H1 (cell line): ENCODE data around the gene KCNQ1. TPM values are rescaled to one million over a fixed set of nuclear protein-coding genes. Genes with fewer than 3 reads are reported as not detected.

ENCODE experiments used
- CTCF ChIA-PET: fragments of 300-600 bp; sonication (Branson Sonifier 250); formaldehyde crosslinking; loops from one replicate; lab custom pipeline; 2021; ENCODE audit not compliant: partially characterized antibody; lab: Charles Lee
- POLR2A ChIA-PET: fragments of 300-600 bp; sonication (Branson Sonifier 250); formaldehyde crosslinking; loops from one replicate; lab custom pipeline; 2021; ENCODE audit warnings: inconsistent platforms; ENCODE audit not compliant: partially characterized antibody; lab: Charles Lee
- DNase-seq, 2 experiments: peaks; one replicate each; pipeline versions ENCODE4 v3.0.0 to v3.0.0-alpha.2; 2010 to 2022; ENCODE audit warnings: low spot score in 2 of 2, low read depth in 1 of 2, mixed read lengths in 1 of 2
- FAIRE-seq: peaks from 2 replicates; lab custom pipeline; 2011; peaks lifted over from hg19 to GRCh38; lab: Jason Lieb, UNC
- H2AFZ ChIP-seq: 2 replicates; pipeline ENCODE4 v1.8.1; 2012; ENCODE audit warnings: low read length, inconsistent platforms
- H2AK5ac ChIP-seq: 2 replicates; pipeline ENCODE4 v1.6.1; 2013; ENCODE audit warnings: low read depth, low read length
- H2BK120ac ChIP-seq: replicated peaks from 2 replicates; pipeline ENCODE3; 2013; ENCODE audit warnings: low read depth, low read length, inconsistent platforms
- H2BK12ac ChIP-seq: 2 replicates; pipeline ENCODE4 v1.6.1; 2013; ENCODE audit warnings: low read depth, low read length
- H2BK15ac ChIP-seq: 2 replicates; pipeline ENCODE4 v1.6.1; 2013; ENCODE audit warnings: low read length
- H2BK20ac ChIP-seq: 2 replicates; pipeline ENCODE4 v1.6.1; 2013; ENCODE audit warnings: low read length
- H2BK5ac ChIP-seq: 2 replicates; pipeline ENCODE4 v1.6.1; 2013; ENCODE audit warnings: low read depth, low read length
- H3K14ac ChIP-seq: 2 replicates; pipeline ENCODE4 v1.6.1; 2013; ENCODE audit warnings: inconsistent platforms; ENCODE audit not compliant: insufficient read length
- H3K18ac ChIP-seq: 2 replicates; pipeline ENCODE4 v1.6.1; 2013; ENCODE audit warnings: low read length; ENCODE audit errors: extremely low read depth
- H3K23ac ChIP-seq: 2 replicates; pipeline ENCODE4 v1.6.1; 2013; ENCODE audit warnings: inconsistent platforms; ENCODE audit not compliant: insufficient read length
- H3K23me2 ChIP-seq: 2 replicates; pipeline ENCODE4 v1.6.1; 2013; ENCODE audit warnings: low read depth, low read length
- H3K27ac ChIP-seq: 2 replicates; pipeline ENCODE4 v1.6.1; 2011; ENCODE audit warnings: low read depth, low read length, inconsistent platforms
- H3K27me3 ChIP-seq, 4 experiments: replicated peaks in 1 of 4; 1 replicate in 1 of 4; 2 replicates in 3 of 4; pipeline versions ENCODE4 v1.6.1 to v1.8.1; 2011 to 2013; ENCODE audit warnings: low read length in 3 of 4, mild to moderate bottlenecking in 3 of 4, inconsistent platforms in 2 of 4, mixed read lengths in 2 of 4, moderate library complexity in 1 of 4; ENCODE audit not compliant: control insufficient read depth in 3 of 4, insufficient read depth in 3 of 4; ENCODE audit errors: extremely low read depth in 1 of 4
- H3K36me3 ChIP-seq, 4 experiments: 2 replicates each; pipeline versions ENCODE4 v1.6.1 to v1.8.1; 2011 to 2013; ENCODE audit warnings: mild to moderate bottlenecking in 4 of 4, low read length in 3 of 4, moderate library complexity in 2 of 4, control low read depth in 1 of 4, inconsistent platforms in 1 of 4; ENCODE audit not compliant: insufficient read depth in 4 of 4, control insufficient read depth in 2 of 4
- H3K4ac ChIP-seq: replicated peaks from 2 replicates; pipeline ENCODE3; 2013; ENCODE audit warnings: low read length, low read depth, mixed read lengths, inconsistent platforms; ENCODE audit not compliant: insufficient read length
- H3K4me1 ChIP-seq, 4 experiments: replicated peaks in 1 of 4; 1 replicate in 1 of 4; 2 replicates in 3 of 4; pipeline versions ENCODE4 v1.6.1 to v1.8.1; 2011 to 2013; ENCODE audit warnings: low read length in 3 of 4, inconsistent platforms in 2 of 4, mixed read lengths in 1 of 4; ENCODE audit not compliant: insufficient read depth in 4 of 4, control insufficient read depth in 3 of 4
- H3K4me2 ChIP-seq, 2 experiments: 2 replicates each; pipeline versions ENCODE4 v1.6.1 to v1.8.1; 2011 to 2013; ENCODE audit warnings: low read depth in 2 of 2, low read length in 2 of 2, control low read depth in 1 of 2, inconsistent platforms in 1 of 2, mild to moderate bottlenecking in 1 of 2; ENCODE audit not compliant: insufficient read depth in 1 of 2
- H3K4me3 ChIP-seq, 4 experiments: fragments of 200-600, 300-600 bp in 1 of 4; sonication (generic), shearing (Covaris generic), sonication (Bioruptor Twin) in 1 of 4; 2 replicates each; pipeline versions ENCODE4 v1.5.1 to v1.8.1; 2011 to 2016; ENCODE audit warnings: low read length in 4 of 4, low read depth in 3 of 4, control low read depth in 2 of 4, inconsistent platforms in 2 of 4, mild to moderate bottlenecking in 2 of 4, mixed read lengths in 1 of 4, moderate library complexity in 1 of 4; ENCODE audit not compliant: insufficient read depth in 2 of 4; ENCODE audit errors: extremely low read depth in 1 of 4
- H3K56ac ChIP-seq: replicated peaks from 2 replicates; pipeline ENCODE3; 2013; ENCODE audit warnings: low read depth, mild to moderate bottlenecking, mixed read lengths, low read length, inconsistent platforms; ENCODE audit not compliant: insufficient read length
- H3K79me1 ChIP-seq: 2 replicates; pipeline ENCODE4 v1.6.1; 2013; ENCODE audit warnings: low read depth, low read length, control low read depth
- H3K79me2 ChIP-seq, 2 experiments: 2 replicates each; pipeline versions ENCODE4 v1.6.1 to v1.8.1; 2012 to 2013; ENCODE audit warnings: low read length in 2 of 2, mild to moderate bottlenecking in 2 of 2, inconsistent platforms in 1 of 2; ENCODE audit not compliant: insufficient read depth in 2 of 2, control insufficient read depth in 1 of 2
- H3K9ac ChIP-seq, 4 experiments: replicated peaks in 1 of 4; 1 replicate in 1 of 4; 2 replicates in 3 of 4; pipeline versions ENCODE4 v1.6.1 to v1.8.1; 2011 to 2013; ENCODE audit warnings: low read depth in 3 of 4, low read length in 3 of 4, control low read depth in 2 of 4, mild to moderate bottlenecking in 2 of 4, moderate library complexity in 2 of 4, inconsistent platforms in 1 of 4; ENCODE audit errors: extremely low read depth in 1 of 4
- H3K9me3 ChIP-seq, 2 experiments: 2 replicates each; pipeline versions ENCODE4 v1.6.1 to v1.8.1; 2012 to 2013; ENCODE audit warnings: mild to moderate bottlenecking in 2 of 2, moderate library complexity in 2 of 2, control low read depth in 1 of 2, inconsistent platforms in 1 of 2, low read depth in 1 of 2, low read length in 1 of 2, mixed read lengths in 1 of 2; ENCODE audit not compliant: insufficient read depth in 2 of 2
- H4K20me1 ChIP-seq, 2 experiments: replicated peaks in 1 of 2; 2 replicates each; pipeline versions ENCODE3 to v1.8.1; 2011 to 2013; ENCODE audit warnings: inconsistent platforms in 2 of 2, low read length in 2 of 2, mild to moderate bottlenecking in 1 of 2; ENCODE audit not compliant: insufficient read depth in 2 of 2, control insufficient read depth in 1 of 2
- H4K5ac ChIP-seq: 2 replicates; pipeline ENCODE4 v1.6.1; 2013; ENCODE audit warnings: low read length, low read depth, mixed read lengths, inconsistent platforms; ENCODE audit not compliant: insufficient read length
- H4K8ac ChIP-seq: 2 replicates; pipeline ENCODE4 v1.8.0; 2013; ENCODE audit warnings: mild to moderate bottlenecking, moderate library complexity, low read length, inconsistent platforms; ENCODE audit not compliant: insufficient read depth; ENCODE audit errors: extremely low read depth
- H4K91ac ChIP-seq: replicated peaks from 2 replicates; pipeline ENCODE3; 2013; ENCODE audit warnings: low read length, mixed read lengths, inconsistent platforms; ENCODE audit not compliant: insufficient read length
- BACH1 ChIP-seq: IDR thresholded peaks from 2 replicates; pipeline ENCODE4 v1.6.1; 2012; ENCODE audit warnings: low read length, improper control_type of control experiment
- CBX5 ChIP-seq: fragments of 300-800, 300-1000 bp; sonication (generic); IDR thresholded peaks from 2 replicates; pipeline ENCODE4 v1.7.1; 2016; ENCODE audit warnings: antibody characterized with exemption, low read length, low read depth
- CREB1 ChIP-seq: IDR thresholded peaks from 2 replicates; pipeline ENCODE4 v1.6.1; 2012; ENCODE audit warnings: inconsistent platforms
- CTBP2 ChIP-seq: IDR thresholded peaks from 2 replicates; pipeline ENCODE4 v1.7.0; 2011; ENCODE audit warnings: borderline replicate concordance, mild to moderate bottlenecking, moderate library complexity, mixed read lengths, low read length; ENCODE audit not compliant: insufficient read depth, insufficient read length
- E2F6 ChIP-seq: IDR thresholded peaks from 2 replicates; pipeline ENCODE4 v1.6.1; 2012; ENCODE audit warnings: inconsistent platforms
- EGR1 ChIP-seq: IDR thresholded peaks from 2 replicates; pipeline ENCODE4 v1.6.1; 2011; ENCODE audit warnings: low read depth, low read length, borderline replicate concordance
- EP300 ChIP-seq, 2 experiments: IDR thresholded peaks; 1 replicate in 1 of 2; 2 replicates in 1 of 2; pipeline ENCODE4 v1.6.1; 2011 to 2012; ENCODE audit warnings: low read depth in 2 of 2, low read length in 2 of 2, mild to moderate bottlenecking in 2 of 2, borderline replicate concordance in 1 of 2, inconsistent platforms in 1 of 2, moderate library complexity in 1 of 2
- POLR2AphosphoS5 ChIP-seq: IDR thresholded peaks from 2 replicates; pipeline ENCODE4 v1.6.1; 2011; ENCODE audit warnings: low read depth, low read length
- RNF2 ChIP-seq: fragments of 200-900, 300-1000 bp; sonication (generic); IDR thresholded peaks from 2 replicates; pipeline ENCODE4 v1.7.1; 2016; ENCODE audit warnings: borderline replicate concordance, low read depth, mild to moderate bottlenecking, antibody characterized with exemption, low read length; ENCODE audit not compliant: poor library complexity, severe bottlenecking; ENCODE audit errors: missing control alignments
- RXRA ChIP-seq: IDR thresholded peaks from 2 replicates; pipeline ENCODE4 v1.6.1; 2011; ENCODE audit warnings: low read depth, mild to moderate bottlenecking, low read length, moderate library complexity; ENCODE audit not compliant: insufficient read depth
- TAF1 ChIP-seq: IDR thresholded peaks from 2 replicates; pipeline ENCODE4 v1.6.1; 2011; ENCODE audit warnings: mild to moderate bottlenecking, low read depth, low read length
- USF2 ChIP-seq: IDR thresholded peaks from 2 replicates; pipeline ENCODE4 v1.6.1; 2011; ENCODE audit warnings: low read length, improper control_type of control experiment
- WGBS, 2 experiments: shearing (Covaris generic) in 1 of 2; methylation state at CpG; one replicate each; pipeline versions ENCODE4 v1.1.6 to v1.1.7; 2013 to 2015; ENCODE audit warnings: low lambda C conversion rate in 2 of 2, mixed read lengths in 2 of 2, inconsistent platforms in 1 of 2, low coverage in 1 of 2, missing lambda C conversion rate in 1 of 2; ENCODE audit not compliant: insufficient replicate concordance in 2 of 2, insufficient coverage in 1 of 2, insufficient read length in 1 of 2; ENCODE audit errors: extremely low coverage in 1 of 2, missing lambda C conversion rate in 1 of 2; 5-methylcytosine and 5-hydroxymethylcytosine counted together
- polyA plus RNA-seq, 7 experiments: library from polyadenylated mRNA; depleted of rRNA in 3 of 7; stranded (reverse) in 5 of 7; unstranded in 2 of 7; fragments of >200 nt in 5 of 7; fragments of 200-250 nt in 2 of 7; gene quantifications; 1 replicate in 5 of 7; 2 replicates in 1 of 7; 4 replicates in 1 of 7; pipeline versions ENCODE4 v1.2.1 to v1.2.3, GENCODE V29; 2011 to 2013; ENCODE audit warnings: missing spikeins in 2 of 7, mixed read lengths in 2 of 7
- total RNA-seq: library from RNA; stranded (reverse); fragmentation: NEBNext Ultra II Directional; extraction: Animal tissue kit (Norgen Biotek cat#: 25700); gene quantifications from 2 replicates; pipeline ENCODE4 v1.2.1, GENCODE V29; 2021

The KCNQ1 gene
- total and polyA plus RNA-seq, 2 of the 8 experiments (the other 6 are each of a cell fraction or from before 2014, with no cell fraction given): 1.9 to 2.0 TPM

GRCh38 chr11:2437516-2437915 is 7.3 kb upstream of the KCNQ1 start:
- H2AK5ac ChIP-seq: no peak overlapping the region
- no peak overlapping the region for H4K5ac ChIP-seq
- no peak overlapping the region for H2BK5ac ChIP-seq
- peaks cover 7% of the 10 kb centered on the region; the same call in 1 of the 2 replicates for H3K23me2 ChIP-seq
- POLR2A ChIA-PET: no interaction called here
- H3K4ac ChIP-seq: no peak overlapping the region
- H3K56ac ChIP-seq: no peak overlapping the region
- no peak overlapping the region for H2AFZ ChIP-seq
- no peak overlapping the region for H3K18ac ChIP-seq
- H3K79me1 ChIP-seq: no peaks in the 10 kb centered on the region
- no peak for DNase-seq
- H4K20me1 ChIP-seq: peaks cover 0 to 9% of the 10 kb centered on the region in 2 experiments
- H3K4me1 ChIP-seq: no peaks in the 10 kb centered on the region; a peak in 1 of 7 replicates
- no peak overlapping the region for H3K9ac ChIP-seq
- H3K27me3 ChIP-seq: peaks cover 4 to 13% (median 9%) of the 10 kb centered on the region in 4 experiments; a peak in 6 of 7 replicates
- H2BK120ac ChIP-seq: no peak overlapping the region
- no peak overlapping the region for H2BK12ac ChIP-seq
- H4K91ac ChIP-seq: no peak overlapping the region
- no peaks in the 10 kb centered on the region for H3K9me3 ChIP-seq
- H3K36me3 ChIP-seq: no peaks in the 10 kb centered on the region
- WGBS, 2 experiments: 85% methylated on average over 4 of the region's 4 CpGs; no CpG with 5 or more reads in 1 of the 2 experiments
- H3K4me3 ChIP-seq: no peak overlapping the region
- H3K79me2 ChIP-seq: no peaks in the 10 kb centered on the region
- no peak for FAIRE-seq
- no peak overlapping the region for H2BK15ac ChIP-seq
- H3K27ac ChIP-seq: no peak overlapping the region
- CTCF ChIA-PET: interaction anchor here (0.6 to 2.6 kb wide), 7 partner anchors 10 to 126 kb away, joined by 3 to 16 read pairs (median 5); no protein-coding TSS in a partner anchor
- H4K8ac ChIP-seq: no peak overlapping the region
- no peak overlapping the region for H3K14ac ChIP-seq
- H3K4me2 ChIP-seq: no peak overlapping the region
- H3K23ac ChIP-seq: no peak overlapping the region
- H2BK20ac ChIP-seq: no peak overlapping the region
- TF ChIP-seq USF2 (no peak), CREB1 (no peak), BACH1 (no peak), EGR1 (no peak), EP300 (IDR thresholded peaks at IDR 0.05; ENCODE audit: borderline replicate concordance in 1 of 2, low read depth in 2 of 2, low read length in 2 of 2) (no peak), CBX5 (no peak), E2F6 (no peak), TAF1 (no peak), CTBP2 (no peak), POLR2AphosphoS5 (no peak), RNF2 (no peak), RXRA (no peak)
